Activated CD4-positive, alpha-beta T cell treated with anti-CD3 and anti-CD28 coated beads for 36 hours (primary cell): ENCODE data around the gene SMYD3. TPM values are rescaled to one million over a fixed set of nuclear protein-coding genes. Genes with fewer than 3 reads are reported as not detected.
A peak's percentile ranks its signal among the peaks of the same experiment; 100 is the strongest.

Source experiments
- ATAC-seq: fragments of 200-7000 bp; cut with Tn5 transposase; one replicate; pipeline ENCODE4 v1.10.0; 2021; ENCODE audit warnings: mild to moderate bottlenecking, moderate library complexity
- CTCF ChIA-PET: fragments of 350-600 bp; sonication (Branson Sonifier 250); formaldehyde crosslinking; loops from one replicate; lab custom pipeline; 2021; ENCODE audit warnings: antibody characterized with exemption; lab: Charles Lee
- POLR2A ChIA-PET: fragments of 350-600 bp; sonication (Branson Sonifier 250); formaldehyde crosslinking; loops from one replicate; lab custom pipeline; 2021; ENCODE audit warnings: antibody characterized with exemption, inconsistent platforms; lab: Charles Lee
- DNase-seq: peaks from one replicate; pipeline ENCODE4 v3.0.0-alpha.2; 2020
- H3K27ac Mint-ChIP-seq: one replicate; pipeline ENCODE4 v1.8.0; 2021; ENCODE audit warnings: mixed read lengths
- H3K27me3 Mint-ChIP-seq: one replicate; pipeline ENCODE4 v1.8.0; 2021; ENCODE audit warnings: mixed read lengths
- H3K36me3 Mint-ChIP-seq: one replicate; pipeline ENCODE4 v1.8.0; 2021; ENCODE audit warnings: low read depth, mixed read lengths
- H3K4me1 Mint-ChIP-seq: one replicate; pipeline ENCODE4 v1.8.0; 2021; ENCODE audit warnings: mixed read lengths
- H3K4me3 Mint-ChIP-seq: one replicate; pipeline ENCODE4 v1.8.0; 2021; ENCODE audit warnings: mild to moderate bottlenecking, moderate library complexity, mixed read lengths
- H3K9me3 Mint-ChIP-seq: one replicate; pipeline ENCODE4 v1.8.0; 2021; ENCODE audit warnings: low read depth, mixed read lengths
- intact Hi-C, 2 experiments: fragments of 100-400 bp; cut with DNase I in 1 of 2; cut with micrococcal nuclease in 1 of 2; formaldehyde crosslinking; loops; one replicate each; pipeline versions ENCODE4 v1.14.2 to v1.15.1; 2022 to 2024; cut with DNase I, micrococcal nuclease
- total RNA-seq, 2 experiments: library from RNA; stranded (reverse); gene quantifications; one replicate each; pipeline ENCODE4 v1.2.3, GENCODE V29; 2021

SMYD3 gene
- total RNA-seq, 2 experiments from 2014 or later: 17.2 to 18.4 TPM

DNA sequence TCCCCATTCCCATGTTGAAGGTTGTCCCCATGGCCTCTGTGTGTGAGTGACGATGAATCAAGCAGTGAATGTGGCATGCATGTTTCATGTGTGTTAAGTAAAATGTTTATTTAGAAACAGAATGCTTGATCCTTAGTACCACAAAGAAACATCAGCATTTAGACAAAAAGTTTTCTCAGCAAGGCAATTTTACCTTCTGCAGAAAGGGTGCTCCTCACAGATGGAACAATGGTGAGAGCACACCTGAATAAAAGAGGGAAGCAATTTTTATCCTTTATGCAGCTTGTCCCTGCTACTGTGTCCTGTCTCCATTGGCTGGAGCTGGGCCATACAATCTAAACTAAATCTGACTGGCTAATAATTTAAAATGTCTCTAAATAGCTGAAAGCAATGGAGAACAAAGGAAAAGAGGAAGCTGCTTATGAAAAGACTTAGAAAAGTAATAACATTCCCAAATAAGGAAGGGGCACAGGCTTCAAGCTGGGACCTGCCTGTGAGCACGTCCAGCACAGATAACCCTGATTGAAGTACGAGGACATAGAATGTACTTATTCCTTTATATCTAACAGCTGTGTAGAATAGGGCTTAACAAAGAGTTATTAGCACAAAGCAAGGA lies 8.4 kb upstream of the SMYD3 start:
- peaks cover 6% of the 10 kb centered on the region for H3K4me1 Mint-ChIP-seq
- H3K4me3 Mint-ChIP-seq: no peak overlapping the region
- no peak overlapping the region for H3K27ac Mint-ChIP-seq
- DNase-seq (no peak), ATAC-seq (no peak)
- H3K9me3 Mint-ChIP-seq: peaks cover 16% of the 10 kb centered on the region
- ChIA-PET POLR2A (no interaction called here), CTCF (no interaction called here)
- no peaks in the 10 kb centered on the region for H3K36me3 Mint-ChIP-seq
- no peaks in the 10 kb centered on the region for H3K27me3 Mint-ChIP-seq
- intact Hi-C loops: no loop called here

DNA sequence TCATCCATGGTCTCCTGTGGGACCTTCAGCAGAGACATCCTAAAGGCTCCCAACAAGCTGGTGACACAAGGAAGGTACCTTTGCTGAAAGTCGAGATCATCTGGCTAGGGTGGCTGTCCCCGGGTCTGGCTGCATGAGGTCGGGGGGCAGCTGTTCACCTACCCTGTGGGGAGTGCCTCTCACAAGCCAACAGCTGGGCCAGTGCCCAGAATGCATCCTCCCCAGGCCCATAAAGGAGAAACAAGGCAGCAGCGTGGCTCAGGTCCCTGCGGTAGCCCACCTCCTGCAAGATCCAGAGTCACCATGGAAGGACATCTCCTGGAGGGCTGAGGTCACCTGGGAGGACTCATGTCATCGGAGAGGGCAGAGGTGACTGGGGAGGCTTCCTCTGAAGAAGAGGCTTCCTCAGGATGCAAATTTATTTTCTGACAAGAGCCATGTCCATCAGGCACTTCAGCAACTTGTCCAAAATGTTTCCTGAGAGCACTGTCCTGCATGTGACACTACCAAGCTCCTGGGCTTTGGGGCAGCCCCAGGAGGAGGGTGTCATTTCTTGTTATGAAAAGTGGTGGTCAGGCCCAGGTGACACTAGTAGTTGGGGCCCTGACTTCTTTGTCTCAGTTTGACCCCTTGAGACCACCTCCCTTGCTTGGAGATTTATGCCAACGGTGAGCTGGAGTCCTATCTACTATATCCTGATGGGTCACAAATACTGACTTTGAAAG lies 6.7 kb upstream of the SMYD3 start:
- ATAC-seq: peak; percentile 25
- Mint-ChIP-seq H3K9me3 (peaks cover 16% of the 10 kb centered on the region), H3K27me3 (no peaks in the 10 kb centered on the region), H3K36me3 (no peaks in the 10 kb centered on the region), H3K4me1 (peaks cover 6% of the 10 kb centered on the region), H3K4me3 (no peak overlapping the region), H3K27ac (no peak overlapping the region)
- POLR2A ChIA-PET: interaction anchor here (0.5 kb wide), 1 partner anchor 212 kb away, joined by 3 read pairs; no protein-coding TSS in a partner anchor
- CTCF ChIA-PET: interaction anchor here (1.0 to 1.8 kb wide), 2 partner anchors 8 to 16 kb away, joined by 3 to 9 read pairs; no protein-coding TSS in a partner anchor
- intact Hi-C loops: no loop called here
- no peak for DNase-seq

- Mint-ChIP-seq H3K4me1 (peaks cover 6% of the 10 kb centered on the region), H3K27me3 (no peaks in the 10 kb centered on the region), H3K27ac (no peak overlapping the region), H3K4me3 (no peak overlapping the region), H3K9me3 (peaks cover 16% of the 10 kb centered on the region), H3K36me3 (no peaks in the 10 kb centered on the region)
- ChIA-PET CTCF (interaction anchor here (1.0 to 1.8 kb wide), 2 partner anchors 7 to 15 kb away, joined by 3 to 9 read pairs; no protein-coding TSS in a partner anchor), POLR2A (no interaction called here)
- DNase-seq: no peak
- intact Hi-C loops: no loop called here
- ATAC-seq: no peak
Observed at GRCh38 chr1:246513041-246513440, 6.0 kb upstream of the SMYD3 start.

DNA sequence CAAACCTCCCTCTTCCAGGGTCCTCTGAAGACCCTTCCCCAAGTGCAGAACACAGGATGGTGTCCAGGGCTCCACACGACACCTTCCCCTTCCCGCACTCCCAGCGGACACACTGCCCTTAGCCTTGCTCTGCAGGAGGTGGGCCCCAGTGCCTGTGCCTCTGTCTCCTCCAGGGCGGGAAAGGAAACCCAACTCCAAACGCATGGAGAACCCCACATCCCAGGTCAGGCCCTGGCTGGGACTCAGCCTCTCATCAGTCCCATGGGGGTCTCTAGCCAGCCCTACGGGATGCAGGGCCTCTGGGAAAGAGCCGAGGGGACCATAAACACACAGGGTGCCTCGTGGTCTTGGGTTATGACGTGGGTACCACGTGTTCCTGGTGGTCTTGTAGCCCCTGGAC lies 5.6 kb upstream of the SMYD3 start:
- Mint-ChIP-seq H3K36me3 (no peaks in the 10 kb centered on the region), H3K27me3 (no peaks in the 10 kb centered on the region), H3K4me3 (no peak overlapping the region), H3K27ac (no peak overlapping the region), H3K9me3 (peaks cover 16% of the 10 kb centered on the region), H3K4me1 (peaks cover 9% of the 10 kb centered on the region)
- ChIA-PET POLR2A (no interaction called here), CTCF (interaction anchor here (1.0 kb wide), 1 partner anchor 15 kb away, joined by 3 read pairs; no protein-coding TSS in a partner anchor)
- ATAC-seq (no peak), DNase-seq (no peak)
- intact Hi-C loops: no loop called here

DNA sequence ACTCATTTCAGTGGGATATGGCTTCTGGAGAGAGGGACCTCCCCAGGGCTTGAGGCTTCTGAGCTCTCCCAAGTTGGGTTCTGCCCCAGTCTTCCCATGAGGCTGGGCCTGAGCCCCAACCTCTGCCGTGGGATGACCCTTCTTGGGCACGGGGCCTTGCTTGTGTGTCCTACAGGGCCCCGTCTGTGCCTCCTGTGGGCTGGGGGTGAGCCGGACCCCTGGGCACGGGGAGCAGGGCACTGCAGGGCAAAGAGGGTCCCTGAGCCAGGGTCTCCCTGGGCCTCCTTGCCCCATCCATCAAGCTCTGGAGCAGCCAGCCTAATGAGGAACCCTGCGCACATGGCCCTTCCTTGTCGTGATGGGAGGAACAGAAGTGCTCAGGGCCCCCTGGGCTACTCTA lies 5.2 kb upstream of the SMYD3 start:
- ChIA-PET CTCF (no interaction called here), POLR2A (no interaction called here)
- intact Hi-C loops: no loop called here
- Mint-ChIP-seq H3K4me1 (peaks cover 13% of the 10 kb centered on the region), H3K36me3 (no peaks in the 10 kb centered on the region), H3K27ac (no peak overlapping the region), H3K4me3 (no peak overlapping the region), H3K27me3 (no peaks in the 10 kb centered on the region), H3K9me3 (peaks cover 16% of the 10 kb centered on the region)
- DNase-seq (no peak), ATAC-seq (no peak)

DNA sequence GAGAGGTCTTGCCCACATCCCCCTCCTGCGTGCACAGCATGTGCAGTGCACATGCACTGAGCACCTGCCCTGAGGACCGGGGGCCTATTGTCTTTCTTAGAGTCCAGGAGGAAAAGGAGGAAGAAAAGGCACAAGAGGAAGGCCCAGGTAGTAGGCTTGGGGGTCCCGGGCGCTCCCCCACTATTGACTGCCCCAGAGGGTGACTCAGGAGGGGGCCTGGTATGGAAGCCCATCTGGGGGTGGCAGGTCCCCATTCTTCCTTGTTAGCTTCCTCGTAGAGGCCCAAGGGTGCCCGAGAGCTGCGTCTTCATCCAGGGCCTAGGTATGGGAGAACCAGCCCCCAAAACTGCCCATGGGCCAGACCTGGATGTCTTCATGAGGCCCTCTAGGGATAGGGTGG lies 4.1 kb upstream of the SMYD3 start:
- H3K36me3 Mint-ChIP-seq: peaks cover under 1% of the 10 kb centered on the region
- intact Hi-C loops: no loop called here
- CTCF ChIA-PET: no interaction called here

GRCh38 chr1:246510147-246511030 lies 3.3 kb upstream of the SMYD3 start:
- DNase-seq (no peak), ATAC-seq (no peak)
- H3K27ac Mint-ChIP-seq: no peak overlapping the region
- H3K4me1 Mint-ChIP-seq: peaks cover 24% of the 10 kb centered on the region
- H3K4me3 Mint-ChIP-seq: no peak overlapping the region
- no peaks in the 10 kb centered on the region for H3K27me3 Mint-ChIP-seq
- peaks cover 4% of the 10 kb centered on the region for H3K36me3 Mint-ChIP-seq
- intact Hi-C loops: no loop called here
- peaks cover 11% of the 10 kb centered on the region for H3K9me3 Mint-ChIP-seq
- CTCF ChIA-PET: interaction anchor here (0.8 kb wide), 1 partner anchor 13 kb away, joined by 3 read pairs; no protein-coding TSS in a partner anchor
- POLR2A ChIA-PET: no interaction called here

More for the DNA sequence above, 4.1 kb upstream of the SMYD3 start:
- DNase-seq: no peak
- Mint-ChIP-seq H3K27me3 (no peaks in the 10 kb centered on the region), H3K9me3 (peaks cover 16% of the 10 kb centered on the region), H3K4me3 (no peak overlapping the region), H3K4me1 (peaks cover 16% of the 10 kb centered on the region), H3K27ac (no peak overlapping the region)
- POLR2A ChIA-PET: no interaction called here
- ATAC-seq: no peak

DNA sequence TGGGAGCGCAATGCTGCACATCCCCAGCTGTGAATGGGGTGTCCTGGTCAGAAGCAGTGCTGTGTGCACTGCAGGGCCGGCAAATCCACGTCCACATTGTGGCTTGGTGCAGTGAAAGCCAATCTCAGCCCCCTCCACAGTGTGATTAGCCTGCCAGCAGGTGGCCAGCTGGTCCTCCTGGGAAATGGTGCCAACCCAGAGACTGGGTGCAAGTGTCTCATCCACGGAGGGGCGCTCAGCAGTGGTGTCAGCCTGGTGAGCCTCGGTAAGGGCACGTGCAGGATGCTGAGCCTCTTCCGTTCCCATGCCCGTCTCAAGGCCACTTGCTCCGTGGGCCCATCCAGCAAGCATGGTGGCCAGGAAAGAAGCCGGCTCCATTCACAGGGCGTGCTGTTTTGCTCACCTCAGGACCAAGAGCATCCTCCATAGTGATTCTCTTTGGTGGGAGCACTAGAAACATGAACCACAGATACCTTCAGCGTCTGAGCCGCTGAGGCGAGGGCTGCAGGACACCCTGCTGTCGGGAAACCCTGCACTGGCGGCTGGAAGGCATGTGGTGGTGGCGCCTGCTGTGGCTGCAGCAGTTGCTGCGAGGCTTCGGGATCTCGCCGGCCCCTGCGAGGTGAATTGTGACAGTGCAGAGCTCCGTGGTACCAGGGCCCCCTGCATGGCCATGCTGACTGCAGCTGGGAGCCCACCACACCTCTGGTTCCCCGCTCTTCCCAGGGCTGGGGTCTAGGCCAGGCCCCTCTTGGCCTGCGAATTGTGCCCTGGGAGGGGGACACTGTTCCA lies 2.0 kb upstream of the SMYD3 start:
- no peaks in the 10 kb centered on the region for H3K27me3 Mint-ChIP-seq
- ATAC-seq (no peak), DNase-seq (no peak)
- peaks cover 26% of the 10 kb centered on the region for H3K4me1 Mint-ChIP-seq
- H3K36me3 Mint-ChIP-seq: peaks cover 4% of the 10 kb centered on the region
- no peak overlapping the region for H3K4me3 Mint-ChIP-seq
- intact Hi-C loops: loop anchor here in 1 of 2 experiments (5.0 kb wide), 1 partner anchor 823 kb away; the partner anchor contains the start of gene ZNF496
- no peaks in the 10 kb centered on the region for H3K9me3 Mint-ChIP-seq
- CTCF ChIA-PET: interaction anchor here (0.7 to 1.7 kb wide), 3 partner anchors 11 to 127 kb away, joined by 3 to 8 read pairs (median 4); no protein-coding TSS in a partner anchor
- H3K27ac Mint-ChIP-seq: no peak overlapping the region
- POLR2A ChIA-PET: no interaction called here

DNA sequence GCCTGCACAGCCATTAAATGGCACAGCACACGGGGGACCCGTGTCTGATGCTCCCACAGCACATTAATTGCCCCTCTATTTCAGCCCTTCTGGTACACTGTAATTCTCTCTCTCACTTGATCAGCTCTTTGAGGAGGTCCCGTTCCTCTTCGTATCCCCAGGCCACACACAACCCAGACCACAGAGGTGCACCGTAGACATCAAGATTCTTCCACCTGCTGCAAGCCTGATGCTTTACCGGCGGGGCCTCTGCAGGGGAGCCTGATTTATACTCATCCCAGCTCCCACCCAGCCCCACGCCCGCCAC lies 759 bp downstream of the SMYD3 start:
- ChIA-PET CTCF (interaction anchor here (0.7 to 2.2 kb wide), 6 partner anchors 8 to 65 kb away, joined by 3 to 12 read pairs (median 4); no protein-coding TSS in a partner anchor), POLR2A (no interaction called here)
- H3K27ac Mint-ChIP-seq: peak overlapping the region; percentile 77
- H3K36me3 Mint-ChIP-seq: peaks cover 10% of the 10 kb centered on the region
- peaks cover 26% of the 10 kb centered on the region for H3K4me1 Mint-ChIP-seq
- no peak for DNase-seq
- H3K27me3 Mint-ChIP-seq: no peaks in the 10 kb centered on the region
- intact Hi-C loops: loop anchor here (2.0 to 5.0 kb wide), 3 partner anchors 60 to 826 kb away; partner anchors contain the start of genes CNST (in 1 of the 2), TFB2M (in 1 of the 2) and ZNF496 (in 1 of the 2)
- H3K4me3 Mint-ChIP-seq: peak overlapping the region; percentile 78
- ATAC-seq: peak; percentile 13
- H3K9me3 Mint-ChIP-seq: no peaks in the 10 kb centered on the region

- intact Hi-C loops: no loop called here
- ATAC-seq (no peak), DNase-seq (no peak)
- POLR2A ChIA-PET: no interaction called here
- Mint-ChIP-seq H3K36me3 (peaks cover 10% of the 10 kb centered on the region), H3K27me3 (no peaks in the 10 kb centered on the region), H3K9me3 (no peaks in the 10 kb centered on the region), H3K4me3 (no peak overlapping the region), H3K27ac (no peak overlapping the region), H3K4me1 (peaks cover 26% of the 10 kb centered on the region)
- CTCF ChIA-PET: interaction anchor here (0.7 to 1.2 kb wide), 2 partner anchors 64 to 186 kb away, joined by 3 read pairs; no protein-coding TSS in a partner anchor
Observed at GRCh38 chr1:246503341-246503740, 3.7 kb downstream of the SMYD3 start.
